Activated T-helper 1 cell treated with anti-CD3 and anti-CD28 coated beads, Interleukin-2, amount 50 U/mL, for 16 hours (primary cell): ENCODE data around the gene OR2M5.

Source experiments
- DNase-seq, 2 donors: peaks; one replicate each; pipeline ENCODE4 v3.0.0-alpha.2; 2020; ENCODE audit warnings: low read depth in 1 of 2, low spot score in 1 of 2

Gene OR2M5, protein sequence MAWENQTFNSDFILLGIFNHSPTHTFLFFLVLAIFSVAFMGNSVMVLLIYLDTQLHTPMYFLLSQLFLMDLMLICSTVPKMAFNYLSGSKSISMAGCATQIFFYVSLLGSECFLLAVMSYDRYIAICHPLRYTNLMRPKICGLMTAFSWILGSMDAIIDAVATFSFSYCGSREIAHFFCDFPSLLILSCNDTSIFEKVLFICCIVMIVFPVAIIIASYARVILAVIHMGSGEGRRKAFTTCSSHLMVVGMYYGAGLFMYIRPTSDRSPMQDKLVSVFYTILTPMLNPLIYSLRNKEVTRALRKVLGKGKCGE

GRCh38 chr1:248144513-248145198 lies at the start of gene OR2M5:
Gene OR2M5 (plus strand): TSS chr1:248145148. CDS start chr1:248145148, 0 bp downstream.
- no peak for DNase-seq

- DNase-seq: no peak
These were observed 46.4 kb upstream of the OR2M5 start for GRCh38 chr1:248098529-248098928.

- no peak for DNase-seq
These were observed 42.1 kb upstream of the OR2M5 start for GRCh38 chr1:248102847-248103246.

- DNase-seq: no peak
These were observed 33.8 kb upstream of the OR2M5 start for GRCh38 chr1:248111157-248111556.

GRCh38 chr1:248114890-248115289 lies 30.1 kb upstream of the OR2M5 start:
- no peak for DNase-seq

DNA sequence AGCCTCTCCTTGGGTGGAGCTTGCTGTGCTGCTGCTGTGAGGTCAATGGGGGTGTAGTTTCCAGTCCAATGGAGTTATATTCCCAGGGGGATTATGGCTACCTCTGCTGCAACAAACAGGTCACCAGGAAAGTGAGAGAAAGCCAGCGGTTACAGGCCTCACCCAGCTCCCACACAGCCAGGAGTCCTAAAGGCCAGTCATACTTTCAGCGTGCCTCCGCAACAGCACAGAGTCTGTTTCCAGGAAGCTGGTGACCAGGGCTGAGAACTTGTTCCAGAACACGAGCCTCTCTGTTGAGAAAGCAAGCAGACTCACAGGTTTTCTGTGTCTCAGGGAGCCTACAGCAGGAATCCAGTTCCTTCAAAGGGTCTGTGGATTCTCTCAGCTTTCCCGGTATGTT lies 17.3 kb upstream of the OR2M5 start:
- no peak for DNase-seq

DNA sequence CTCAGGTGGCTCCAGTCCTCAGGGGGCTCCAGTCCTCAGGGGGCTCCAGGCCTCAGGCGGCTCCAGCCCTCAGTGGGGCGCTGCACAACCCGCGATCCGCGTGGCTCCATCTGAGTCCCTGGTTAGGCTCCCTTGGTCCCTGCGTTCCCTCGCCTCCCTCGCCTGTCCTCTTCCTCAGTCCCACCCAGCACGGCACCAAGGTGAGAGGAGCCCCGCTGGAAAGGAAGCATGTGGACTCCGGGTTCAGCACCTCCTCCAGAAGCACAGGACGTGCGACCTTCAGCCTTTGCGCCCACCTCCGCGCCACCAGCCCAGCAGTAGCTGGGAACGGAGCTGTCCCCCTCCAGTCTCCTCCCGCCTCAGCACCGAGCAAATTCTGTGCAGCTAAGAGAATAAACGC lies 8.1 kb upstream of the OR2M5 start:
- DNase-seq: no peak

- no peak for DNase-seq
These were observed 4.1 kb upstream of the OR2M5 start for GRCh38 chr1:248140846-248141245.

- no peak for DNase-seq
These were observed 1.6 kb upstream of the OR2M5 start for GRCh38 chr1:248143311-248143710.

DNA sequence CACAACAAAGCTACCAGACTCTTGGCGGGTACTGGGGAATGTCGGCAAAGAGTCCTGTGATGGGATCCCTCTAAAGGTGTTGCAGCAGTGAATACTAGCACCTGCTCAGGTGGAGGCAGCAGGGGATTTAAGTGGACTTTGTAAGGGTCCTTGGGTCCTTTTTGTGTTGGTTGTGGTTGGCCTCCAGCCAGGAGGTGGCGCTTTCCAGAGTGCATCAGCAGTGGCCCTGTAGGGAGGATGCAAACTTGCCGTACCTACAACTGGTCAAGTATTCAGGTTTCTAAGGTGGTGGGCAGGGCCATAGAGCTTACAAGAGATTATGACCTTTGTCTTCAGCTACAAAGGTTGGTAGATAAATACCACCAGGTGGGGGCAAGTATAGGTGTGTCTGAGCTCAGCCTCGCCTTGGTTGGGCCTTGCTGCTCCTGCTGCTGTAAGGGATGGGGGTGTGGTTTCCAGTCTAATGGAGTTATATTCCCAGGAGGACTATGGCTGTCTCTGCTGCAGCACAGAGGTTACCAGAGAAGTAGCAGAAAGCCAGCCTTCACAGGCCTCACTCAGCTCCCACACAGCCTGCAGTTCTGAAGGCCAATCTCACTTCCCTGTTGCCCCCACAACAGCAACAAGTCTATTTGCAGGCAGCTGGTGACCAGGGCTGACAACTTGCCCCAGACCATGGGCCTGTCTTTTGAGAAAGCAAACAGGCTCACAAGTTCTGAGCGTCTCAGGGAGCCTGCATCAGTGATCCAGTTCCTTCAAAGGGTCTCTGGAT lies 7.3 kb downstream of the OR2M5 start:
- DNase-seq: no peak

GRCh38 chr1:248155927-248156326 lies 11.0 kb downstream of the OR2M5 start:
- DNase-seq: no peak

DNA sequence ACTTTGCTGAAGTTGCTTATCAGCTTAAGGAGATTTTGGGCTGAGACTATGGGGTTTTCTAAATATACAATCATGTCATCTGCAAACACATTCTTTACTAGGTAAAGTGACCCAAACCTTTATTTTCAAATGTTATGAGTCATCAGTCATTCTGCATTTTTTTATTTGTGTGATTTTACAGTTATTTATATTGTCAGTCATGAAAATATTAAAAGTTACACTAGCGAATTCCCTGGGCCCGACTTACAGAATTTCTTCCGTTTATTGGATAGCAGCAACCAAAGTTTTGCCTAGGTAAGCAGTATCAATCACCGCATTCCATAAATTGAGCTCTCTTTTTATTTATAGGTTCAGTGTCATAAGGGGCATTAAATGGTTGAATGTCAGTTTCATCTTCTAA lies 13.8 kb downstream of the OR2M5 start:
- no peak for DNase-seq

- DNase-seq: no peak
These were observed 19.1 kb downstream of the OR2M5 start for GRCh38 chr1:248164031-248164430.

GRCh38 chr1:248165186-248165585 lies 20.2 kb downstream of the OR2M5 start:
- no peak for DNase-seq

DNA sequence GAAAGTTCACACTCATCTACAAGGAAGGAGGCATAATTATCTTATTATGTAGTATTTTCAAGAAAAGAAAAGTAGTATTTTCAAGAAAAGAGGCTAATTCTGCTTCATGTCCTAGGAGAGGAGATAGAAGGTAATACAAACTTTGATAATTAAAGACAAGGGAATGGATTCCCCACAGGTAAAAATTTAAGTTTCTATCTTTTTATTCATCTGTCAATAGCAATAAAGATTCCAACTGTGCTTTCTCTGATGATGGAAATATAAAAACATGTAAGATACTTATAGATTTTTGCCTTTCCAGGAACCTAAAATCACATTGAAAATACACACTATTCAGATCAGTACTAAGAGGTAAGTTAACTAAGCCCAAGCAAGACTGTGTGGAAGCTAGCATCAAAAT lies 29.6 kb downstream of the OR2M5 start, which contains the start of gene OR2M2:
TSS of gene OR2M2 (plus strand) at position 301 of the 400 bp plus-strand sequence. CDS start 5,165 bp downstream, outside the sequence.
- no peak for DNase-seq

- DNase-seq: no peak
These were observed 39.0 kb downstream of the OR2M5 start for GRCh38 chr1:248183996-248184395.

- no peak for DNase-seq
These were observed 42.4 kb downstream of the OR2M5 start for GRCh38 chr1:248187363-248187762.

DNA sequence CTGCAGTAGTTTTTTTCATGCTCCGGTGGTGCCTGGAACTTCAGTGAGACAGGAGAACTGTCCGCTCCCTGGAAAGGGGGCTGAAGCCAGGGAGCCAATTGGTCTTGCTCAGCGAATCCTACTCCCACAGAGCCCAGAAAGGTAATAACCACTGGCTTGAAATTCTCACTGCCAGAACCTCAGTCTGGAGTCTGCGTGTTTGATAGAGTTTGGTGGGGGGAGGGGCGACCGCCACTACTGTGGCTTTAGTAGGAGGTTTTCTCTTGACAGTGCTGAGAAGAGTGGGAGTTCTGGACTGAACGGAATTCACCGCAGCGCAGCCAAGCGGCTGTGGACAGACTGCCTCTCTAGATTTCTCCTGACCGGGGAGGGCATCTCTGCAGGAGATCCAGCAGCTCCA lies 44.1 kb downstream of the OR2M5 start:
- no peak for DNase-seq

GRCh38 chr1:248194117-248194516 lies 49.2 kb downstream of the OR2M5 start:
- DNase-seq: no peak
